Measurements from ENCODE around the gene BCAS3. TPM values are rescaled to one million over a fixed set of nuclear protein-coding genes. Genes with fewer than 3 reads are reported as not detected.
"Not testable (repeated sequence)": the region's sequence is repeated elsewhere in the genome, so short reads cannot be mapped to it uniquely, and the experiment has no call there.

BCAS3 gene
- total RNA-seq, 1 donor from 2014 or later, result 29.6 TPM

GRCh38 chr17:60989846-60990245 lies 312.2 kb downstream of the BCAS3 start:
- Histone ChIP-seq H3K36me3 (no peaks in the 10 kb centered on the region), H3K9me3 (no peaks in the 10 kb centered on the region), H3K27me3 (ENCODE audit: low read depth) (no peaks in the 10 kb centered on the region), H3K27ac (no peak overlapping the region), H3K4me1 (no peaks in the 10 kb centered on the region), H3K4me3 (no peak overlapping the region)
- intact Hi-C loops (cut with DNase I), result no loop called here
- DNase-seq (no peak), ATAC-seq (no peak)
- TF ChIP-seq CTCF (IDR thresholded peaks at IDR 0.05), result no peak

- Histone ChIP-seq H3K9me3 (no peaks in the 10 kb centered on the region), H3K27me3 (ENCODE audit: low read depth) (no peaks in the 10 kb centered on the region), H3K27ac (no peak overlapping the region), H3K4me3 (no peak overlapping the region), H3K4me1 (no peaks in the 10 kb centered on the region), H3K36me3 (no peaks in the 10 kb centered on the region)
- DNase-seq (no peak), ATAC-seq (no peak)
- TF ChIP-seq CTCF (IDR thresholded peaks at IDR 0.05), result no peak
- intact Hi-C loops (cut with DNase I), result no loop called here
Observed at GRCh38 chr17:60993497-60993896, 315.8 kb downstream of the BCAS3 start.

- no peaks in the 10 kb centered on the region for H3K27me3 ChIP-seq (ENCODE audit: low read depth)
- intact Hi-C loops (cut with DNase I), result no loop called here
- no peak overlapping the region for H3K4me3 ChIP-seq
- no peak for DNase-seq
- H3K4me1 ChIP-seq, result no peaks in the 10 kb centered on the region
- no peak for TF ChIP-seq CTCF (IDR thresholded peaks at IDR 0.05)
- H3K9me3 ChIP-seq, result no peaks in the 10 kb centered on the region
- no peak overlapping the region for H3K27ac ChIP-seq
- ATAC-seq, result no peak
- H3K36me3 ChIP-seq, result no peaks in the 10 kb centered on the region
Observed at GRCh38 chr17:60995680-60996079, 318.0 kb downstream of the BCAS3 start.

- Histone ChIP-seq H3K4me1 (no peaks in the 10 kb centered on the region), H3K4me3 (no peak overlapping the region), H3K27me3 (ENCODE audit: low read depth) (no peaks in the 10 kb centered on the region), H3K36me3 (no peaks in the 10 kb centered on the region), H3K9me3 (no peaks in the 10 kb centered on the region), H3K27ac (no peak overlapping the region)
- TF ChIP-seq CTCF (IDR thresholded peaks at IDR 0.05), result peak; percentile 19
- no peak for ATAC-seq
- intact Hi-C loops (cut with DNase I), result no loop called here
- DNase-seq, result no peak
Observed at GRCh38 chr17:61000911-61001310, 323.3 kb downstream of the BCAS3 start.

GRCh38 chr17:61002316-61002736 lies 324.7 kb downstream of the BCAS3 start:
- TF ChIP-seq CTCF (IDR thresholded peaks at IDR 0.05), result peak; percentile 59
- ATAC-seq (no peak), DNase-seq (no peak)
- no peaks in the 10 kb centered on the region for H3K36me3 ChIP-seq
- intact Hi-C loops (cut with DNase I), result no loop called here
- H3K9me3 ChIP-seq, result no peaks in the 10 kb centered on the region
- H3K27me3 ChIP-seq (ENCODE audit: low read depth), result no peaks in the 10 kb centered on the region
- H3K27ac ChIP-seq, result no peak overlapping the region
- H3K4me3 ChIP-seq, result no peak overlapping the region
- no peaks in the 10 kb centered on the region for H3K4me1 ChIP-seq

- Histone ChIP-seq H3K27me3 (ENCODE audit: low read depth) (no peaks in the 10 kb centered on the region), H3K4me3 (no peak overlapping the region), H3K27ac (no peak overlapping the region), H3K9me3 (no peaks in the 10 kb centered on the region), H3K4me1 (peaks cover 7% of the 10 kb centered on the region), H3K36me3 (no peaks in the 10 kb centered on the region)
- ATAC-seq, result no peak
- TF ChIP-seq CTCF (IDR thresholded peaks at IDR 0.05), result no peak
- intact Hi-C loops (cut with DNase I), result no loop called here
- DNase-seq, result no peak
Observed at GRCh38 chr17:61005358-61005757, 327.7 kb downstream of the BCAS3 start.

GRCh38 chr17:61005958-61006357 lies 328.3 kb downstream of the BCAS3 start:
- H3K36me3 ChIP-seq; H3K9me3 ChIP-seq; intact Hi-C loops (cut with DNase I); ATAC-seq; H3K27me3 ChIP-seq (ENCODE audit: low read depth); H3K27ac ChIP-seq; H3K4me3 ChIP-seq; DNase-seq: not testable (repeated sequence)
- H3K4me1 ChIP-seq, result peaks cover 11% of the 10 kb centered on the region
